H1 (cell line): ENCODE data around the gene MYORG. TPM values are rescaled to one million over a fixed set of nuclear protein-coding genes. Genes with fewer than 3 reads are reported as not detected.

Experiments
- CTCF ChIA-PET: fragments of 300-600 bp; sonication (Branson Sonifier 250); formaldehyde crosslinking; loops from one replicate; lab custom pipeline; 2021; ENCODE audit not compliant: partially characterized antibody; lab: Charles Lee
- POLR2A ChIA-PET: fragments of 300-600 bp; sonication (Branson Sonifier 250); formaldehyde crosslinking; loops from one replicate; lab custom pipeline; 2021; ENCODE audit warnings: inconsistent platforms; ENCODE audit not compliant: partially characterized antibody; lab: Charles Lee
- DNase-seq, 2 experiments: peaks; one replicate each; pipeline versions ENCODE4 v3.0.0 to v3.0.0-alpha.2; 2010 to 2022; ENCODE audit warnings: low spot score in 2 of 2, low read depth in 1 of 2, mixed read lengths in 1 of 2
- FAIRE-seq: peaks from 2 replicates; lab custom pipeline; 2011; peaks lifted over from hg19 to GRCh38; lab: Jason Lieb, UNC
- H2AFZ ChIP-seq: 2 replicates; pipeline ENCODE4 v1.8.1; 2012; ENCODE audit warnings: low read length, inconsistent platforms
- H2AK5ac ChIP-seq: 2 replicates; pipeline ENCODE4 v1.6.1; 2013; ENCODE audit warnings: low read depth, low read length
- H2BK120ac ChIP-seq: replicated peaks from 2 replicates; pipeline ENCODE3; 2013; ENCODE audit warnings: low read depth, low read length, inconsistent platforms
- H2BK12ac ChIP-seq: 2 replicates; pipeline ENCODE4 v1.6.1; 2013; ENCODE audit warnings: low read depth, low read length
- H2BK15ac ChIP-seq: 2 replicates; pipeline ENCODE4 v1.6.1; 2013; ENCODE audit warnings: low read length
- H2BK20ac ChIP-seq: 2 replicates; pipeline ENCODE4 v1.6.1; 2013; ENCODE audit warnings: low read length
- H2BK5ac ChIP-seq: 2 replicates; pipeline ENCODE4 v1.6.1; 2013; ENCODE audit warnings: low read depth, low read length
- H3K14ac ChIP-seq: 2 replicates; pipeline ENCODE4 v1.6.1; 2013; ENCODE audit warnings: inconsistent platforms; ENCODE audit not compliant: insufficient read length
- H3K18ac ChIP-seq: 2 replicates; pipeline ENCODE4 v1.6.1; 2013; ENCODE audit warnings: low read length; ENCODE audit errors: extremely low read depth
- H3K23ac ChIP-seq: 2 replicates; pipeline ENCODE4 v1.6.1; 2013; ENCODE audit warnings: inconsistent platforms; ENCODE audit not compliant: insufficient read length
- H3K23me2 ChIP-seq: 2 replicates; pipeline ENCODE4 v1.6.1; 2013; ENCODE audit warnings: low read depth, low read length
- H3K27ac ChIP-seq: 2 replicates; pipeline ENCODE4 v1.6.1; 2011; ENCODE audit warnings: low read depth, low read length, inconsistent platforms
- H3K27me3 ChIP-seq, 4 experiments: replicated peaks in 1 of 4; 1 replicate in 1 of 4; 2 replicates in 3 of 4; pipeline versions ENCODE4 v1.6.1 to v1.8.1; 2011 to 2013; ENCODE audit warnings: low read length in 3 of 4, mild to moderate bottlenecking in 3 of 4, inconsistent platforms in 2 of 4, mixed read lengths in 2 of 4, moderate library complexity in 1 of 4; ENCODE audit not compliant: control insufficient read depth in 3 of 4, insufficient read depth in 3 of 4; ENCODE audit errors: extremely low read depth in 1 of 4
- H3K36me3 ChIP-seq, 4 experiments: 2 replicates each; pipeline versions ENCODE4 v1.6.1 to v1.8.1; 2011 to 2013; ENCODE audit warnings: mild to moderate bottlenecking in 4 of 4, low read length in 3 of 4, moderate library complexity in 2 of 4, control low read depth in 1 of 4, inconsistent platforms in 1 of 4; ENCODE audit not compliant: insufficient read depth in 4 of 4, control insufficient read depth in 2 of 4
- H3K4ac ChIP-seq: replicated peaks from 2 replicates; pipeline ENCODE3; 2013; ENCODE audit warnings: low read length, low read depth, mixed read lengths, inconsistent platforms; ENCODE audit not compliant: insufficient read length
- H3K4me1 ChIP-seq, 4 experiments: replicated peaks in 1 of 4; 1 replicate in 1 of 4; 2 replicates in 3 of 4; pipeline versions ENCODE4 v1.6.1 to v1.8.1; 2011 to 2013; ENCODE audit warnings: low read length in 3 of 4, inconsistent platforms in 2 of 4, mixed read lengths in 1 of 4; ENCODE audit not compliant: insufficient read depth in 4 of 4, control insufficient read depth in 3 of 4
- H3K4me2 ChIP-seq, 2 experiments: 2 replicates each; pipeline versions ENCODE4 v1.6.1 to v1.8.1; 2011 to 2013; ENCODE audit warnings: low read depth in 2 of 2, low read length in 2 of 2, control low read depth in 1 of 2, inconsistent platforms in 1 of 2, mild to moderate bottlenecking in 1 of 2; ENCODE audit not compliant: insufficient read depth in 1 of 2
- H3K4me3 ChIP-seq, 4 experiments: fragments of 200-600, 300-600 bp in 1 of 4; sonication (generic), shearing (Covaris generic), sonication (Bioruptor Twin) in 1 of 4; 2 replicates each; pipeline versions ENCODE4 v1.5.1 to v1.8.1; 2011 to 2016; ENCODE audit warnings: low read length in 4 of 4, low read depth in 3 of 4, control low read depth in 2 of 4, inconsistent platforms in 2 of 4, mild to moderate bottlenecking in 2 of 4, mixed read lengths in 1 of 4, moderate library complexity in 1 of 4; ENCODE audit not compliant: insufficient read depth in 2 of 4; ENCODE audit errors: extremely low read depth in 1 of 4
- H3K56ac ChIP-seq: replicated peaks from 2 replicates; pipeline ENCODE3; 2013; ENCODE audit warnings: low read depth, mild to moderate bottlenecking, mixed read lengths, low read length, inconsistent platforms; ENCODE audit not compliant: insufficient read length
- H3K79me1 ChIP-seq: 2 replicates; pipeline ENCODE4 v1.6.1; 2013; ENCODE audit warnings: low read depth, low read length, control low read depth
- H3K79me2 ChIP-seq, 2 experiments: 2 replicates each; pipeline versions ENCODE4 v1.6.1 to v1.8.1; 2012 to 2013; ENCODE audit warnings: low read length in 2 of 2, mild to moderate bottlenecking in 2 of 2, inconsistent platforms in 1 of 2; ENCODE audit not compliant: insufficient read depth in 2 of 2, control insufficient read depth in 1 of 2
- H3K9ac ChIP-seq, 4 experiments: replicated peaks in 1 of 4; 1 replicate in 1 of 4; 2 replicates in 3 of 4; pipeline versions ENCODE4 v1.6.1 to v1.8.1; 2011 to 2013; ENCODE audit warnings: low read depth in 3 of 4, low read length in 3 of 4, control low read depth in 2 of 4, mild to moderate bottlenecking in 2 of 4, moderate library complexity in 2 of 4, inconsistent platforms in 1 of 4; ENCODE audit errors: extremely low read depth in 1 of 4
- H3K9me3 ChIP-seq, 2 experiments: 2 replicates each; pipeline versions ENCODE4 v1.6.1 to v1.8.1; 2012 to 2013; ENCODE audit warnings: mild to moderate bottlenecking in 2 of 2, moderate library complexity in 2 of 2, control low read depth in 1 of 2, inconsistent platforms in 1 of 2, low read depth in 1 of 2, low read length in 1 of 2, mixed read lengths in 1 of 2; ENCODE audit not compliant: insufficient read depth in 2 of 2
- H4K20me1 ChIP-seq, 2 experiments: replicated peaks in 1 of 2; 2 replicates each; pipeline versions ENCODE3 to v1.8.1; 2011 to 2013; ENCODE audit warnings: inconsistent platforms in 2 of 2, low read length in 2 of 2, mild to moderate bottlenecking in 1 of 2; ENCODE audit not compliant: insufficient read depth in 2 of 2, control insufficient read depth in 1 of 2
- H4K5ac ChIP-seq: 2 replicates; pipeline ENCODE4 v1.6.1; 2013; ENCODE audit warnings: low read length, low read depth, mixed read lengths, inconsistent platforms; ENCODE audit not compliant: insufficient read length
- H4K8ac ChIP-seq: 2 replicates; pipeline ENCODE4 v1.8.0; 2013; ENCODE audit warnings: mild to moderate bottlenecking, moderate library complexity, low read length, inconsistent platforms; ENCODE audit not compliant: insufficient read depth; ENCODE audit errors: extremely low read depth
- H4K91ac ChIP-seq: replicated peaks from 2 replicates; pipeline ENCODE3; 2013; ENCODE audit warnings: low read length, mixed read lengths, inconsistent platforms; ENCODE audit not compliant: insufficient read length
- BCL11A ChIP-seq, 2 experiments: IDR thresholded peaks; one replicate each; pipeline ENCODE4 v1.6.1; 2011; ENCODE audit warnings: low read depth in 2 of 2, low read length in 2 of 2, mild to moderate bottlenecking in 2 of 2
- HDAC6 ChIP-seq: IDR thresholded peaks from one replicate; pipeline ENCODE4 v1.7.1; 2012; ENCODE audit warnings: low read depth, mild to moderate bottlenecking, inconsistent platforms, low read length, moderate library complexity
- KDM5A ChIP-seq: fragments of 200-600 bp; IDR thresholded peaks from 2 replicates; pipeline ENCODE4 v1.7.1; 2012; ENCODE audit warnings: mild to moderate bottlenecking, low read length, inconsistent platforms, mixed read lengths
- POLR2A ChIP-seq, 2 experiments: IDR thresholded peaks; 1 replicate in 1 of 2; 2 replicates in 1 of 2; pipeline ENCODE4 v1.6.1; 2011; ENCODE audit warnings: low read depth in 2 of 2, low read length in 2 of 2, mild to moderate bottlenecking in 2 of 2; ENCODE audit errors: control extremely low read depth in 1 of 2
- RFX5 ChIP-seq: IDR thresholded peaks from 2 replicates; pipeline ENCODE4 v1.6.1; 2011; ENCODE audit warnings: low read depth, low read length, improper control_type of control experiment, borderline replicate concordance
- RNF2 ChIP-seq: fragments of 200-900, 300-1000 bp; sonication (generic); IDR thresholded peaks from 2 replicates; pipeline ENCODE4 v1.7.1; 2016; ENCODE audit warnings: borderline replicate concordance, low read depth, mild to moderate bottlenecking, antibody characterized with exemption, low read length; ENCODE audit not compliant: poor library complexity, severe bottlenecking; ENCODE audit errors: missing control alignments
- RXRA ChIP-seq: IDR thresholded peaks from 2 replicates; pipeline ENCODE4 v1.6.1; 2011; ENCODE audit warnings: low read depth, mild to moderate bottlenecking, low read length, moderate library complexity; ENCODE audit not compliant: insufficient read depth
- SP4 ChIP-seq: IDR thresholded peaks from 2 replicates; pipeline ENCODE4 v1.6.1; 2012; ENCODE audit warnings: low read length, inconsistent platforms
- SUZ12 ChIP-seq: fragments of 200-600 bp; sonication (generic); IDR thresholded peaks from 2 replicates; pipeline ENCODE4 v1.6.1; 2012; ENCODE audit warnings: mild to moderate bottlenecking, inconsistent platforms, low read length, moderate library complexity, mixed read lengths
- WGBS, 2 experiments: shearing (Covaris generic) in 1 of 2; methylation state at CpG; one replicate each; pipeline versions ENCODE4 v1.1.6 to v1.1.7; 2013 to 2015; ENCODE audit warnings: low lambda C conversion rate in 2 of 2, mixed read lengths in 2 of 2, inconsistent platforms in 1 of 2, low coverage in 1 of 2, missing lambda C conversion rate in 1 of 2; ENCODE audit not compliant: insufficient replicate concordance in 2 of 2, insufficient coverage in 1 of 2, insufficient read length in 1 of 2; ENCODE audit errors: extremely low coverage in 1 of 2, missing lambda C conversion rate in 1 of 2; 5-methylcytosine and 5-hydroxymethylcytosine counted together
- polyA plus RNA-seq, 7 experiments: library from polyadenylated mRNA; depleted of rRNA in 3 of 7; stranded (reverse) in 5 of 7; unstranded in 2 of 7; fragments of >200 nt in 5 of 7; fragments of 200-250 nt in 2 of 7; gene quantifications; 1 replicate in 5 of 7; 2 replicates in 1 of 7; 4 replicates in 1 of 7; pipeline versions ENCODE4 v1.2.1 to v1.2.3, GENCODE V29; 2011 to 2013; ENCODE audit warnings: missing spikeins in 2 of 7, mixed read lengths in 2 of 7
- total RNA-seq: library from RNA; stranded (reverse); fragmentation: NEBNext Ultra II Directional; extraction: Animal tissue kit (Norgen Biotek cat#: 25700); gene quantifications from 2 replicates; pipeline ENCODE4 v1.2.1, GENCODE V29; 2021
- TF ChIP-seq, protein P1 (sequence below), 3 experiments: IDR thresholded peaks; 1 replicate in 2 of 3; 2 replicates in 1 of 3; pipeline versions ENCODE4 v1.5.1 to v1.6.1; 2011; ENCODE audit warnings: low read length in 3 of 3, mild to moderate bottlenecking in 3 of 3, inconsistent platforms in 2 of 3, low read depth in 1 of 3, moderate library complexity in 1 of 3; ENCODE audit not compliant: insufficient read depth in 1 of 3; ENCODE audit errors: control extremely low read depth in 1 of 3
- TF ChIP-seq, protein P2 (sequence below): IDR thresholded peaks from 2 replicates; pipeline ENCODE4 v1.6.1; 2011; ENCODE audit warnings: low read length, improper control_type of control experiment

MYORG gene
- total and polyA plus RNA-seq, 2 of the 8 experiments (the other 6 are each of a cell fraction or from before 2014, with no cell fraction given), result 1.2 to 5.9 TPM

DNA sequence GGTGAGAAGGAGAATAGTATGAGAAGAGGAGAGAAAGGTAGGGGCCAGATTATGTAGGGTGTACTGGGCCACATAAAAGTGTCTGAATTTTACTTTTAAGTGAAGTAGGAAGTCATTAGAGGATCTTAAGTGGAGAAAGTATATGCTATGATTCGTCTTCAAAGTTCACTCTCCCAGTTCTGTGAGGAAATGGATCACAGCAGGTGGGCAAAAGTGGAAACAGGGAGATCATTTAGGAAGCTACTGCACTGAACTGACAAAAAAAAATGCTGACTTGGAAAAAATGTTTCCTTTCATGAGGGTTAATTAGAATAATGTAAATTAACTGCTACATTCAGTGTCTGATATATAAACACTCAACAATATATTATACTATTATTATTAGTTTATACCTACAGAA lies 50.0 kb downstream of the MYORG start:
- ChIA-PET CTCF (no interaction called here), POLR2A (no interaction called here)
- no peaks in the 10 kb centered on the region for H3K27me3 ChIP-seq
- no peaks in the 10 kb centered on the region for H3K79me1 ChIP-seq
- H4K5ac ChIP-seq, result no peak overlapping the region
- DNase-seq, result no peak
- H2BK12ac ChIP-seq, result no peak overlapping the region
- H4K91ac ChIP-seq, result no peak overlapping the region
- WGBS, 2 experiments, result 82% methylated on average over 1 of the region's 1 CpG; no CpG with 5 or more reads in 1 of the 2 experiments
- TF ChIP-seq RFX5 (no peak), RNF2 (no peak), SUZ12 (no peak), BCL11A (IDR thresholded peaks at IDR 0.05; ENCODE audit: low read depth in 2 of 2, low read length in 2 of 2) (no peak), SP4 (no peak), POLR2A (IDR thresholded peaks at IDR 0.05; ENCODE audit: control extremely low read depth in 1 of 2, low read depth in 2 of 2, low read length in 2 of 2) (no peak), RXRA (no peak), KDM5A (no peak), HDAC6 (no peak)
- TF ChIP-seq, protein P1, sequence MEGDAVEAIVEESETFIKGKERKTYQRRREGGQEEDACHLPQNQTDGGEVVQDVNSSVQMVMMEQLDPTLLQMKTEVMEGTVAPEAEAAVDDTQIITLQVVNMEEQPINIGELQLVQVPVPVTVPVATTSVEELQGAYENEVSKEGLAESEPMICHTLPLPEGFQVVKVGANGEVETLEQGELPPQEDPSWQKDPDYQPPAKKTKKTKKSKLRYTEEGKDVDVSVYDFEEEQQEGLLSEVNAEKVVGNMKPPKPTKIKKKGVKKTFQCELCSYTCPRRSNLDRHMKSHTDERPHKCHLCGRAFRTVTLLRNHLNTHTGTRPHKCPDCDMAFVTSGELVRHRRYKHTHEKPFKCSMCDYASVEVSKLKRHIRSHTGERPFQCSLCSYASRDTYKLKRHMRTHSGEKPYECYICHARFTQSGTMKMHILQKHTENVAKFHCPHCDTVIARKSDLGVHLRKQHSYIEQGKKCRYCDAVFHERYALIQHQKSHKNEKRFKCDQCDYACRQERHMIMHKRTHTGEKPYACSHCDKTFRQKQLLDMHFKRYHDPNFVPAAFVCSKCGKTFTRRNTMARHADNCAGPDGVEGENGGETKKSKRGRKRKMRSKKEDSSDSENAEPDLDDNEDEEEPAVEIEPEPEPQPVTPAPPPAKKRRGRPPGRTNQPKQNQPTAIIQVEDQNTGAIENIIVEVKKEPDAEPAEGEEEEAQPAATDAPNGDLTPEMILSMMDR (IDR thresholded peaks at IDR 0.05; ENCODE audit: control extremely low read depth in 1 of 3, insufficient read depth in 1 of 3, low read depth in 1 of 3, low read length in 3 of 3), result no peak
- TF ChIP-seq, protein P2, sequence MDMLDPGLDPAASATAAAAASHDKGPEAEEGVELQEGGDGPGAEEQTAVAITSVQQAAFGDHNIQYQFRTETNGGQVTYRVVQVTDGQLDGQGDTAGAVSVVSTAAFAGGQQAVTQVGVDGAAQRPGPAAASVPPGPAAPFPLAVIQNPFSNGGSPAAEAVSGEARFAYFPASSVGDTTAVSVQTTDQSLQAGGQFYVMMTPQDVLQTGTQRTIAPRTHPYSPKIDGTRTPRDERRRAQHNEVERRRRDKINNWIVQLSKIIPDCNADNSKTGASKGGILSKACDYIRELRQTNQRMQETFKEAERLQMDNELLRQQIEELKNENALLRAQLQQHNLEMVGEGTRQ, result no peak
- H3K9ac ChIP-seq, result peak overlapping the region in 1 of 4 experiments; percentile 59; a peak in 1 of 7 replicates
- H3K14ac ChIP-seq, result no peak overlapping the region
- FAIRE-seq, result no peak
- H3K4me1 ChIP-seq, result peaks cover 0 to 2% (median 0%) of the 10 kb centered on the region in 4 experiments; a peak in 1 of 7 replicates
- no peak overlapping the region for H2AFZ ChIP-seq
- H3K23me2 ChIP-seq, result peaks cover 3% of the 10 kb centered on the region
- H3K56ac ChIP-seq, result no peak overlapping the region
- no peak overlapping the region for H2BK5ac ChIP-seq
- no peak overlapping the region for H2AK5ac ChIP-seq
- no peak overlapping the region for H3K4ac ChIP-seq
- no peaks in the 10 kb centered on the region for H4K20me1 ChIP-seq
- no peak overlapping the region for H3K23ac ChIP-seq
- H3K18ac ChIP-seq, result no peak overlapping the region
- peaks cover 0 to 6% of the 10 kb centered on the region in 2 experiments; a peak in 2 of 4 replicates for H3K79me2 ChIP-seq
- no peak overlapping the region for H2BK120ac ChIP-seq
- no peaks in the 10 kb centered on the region for H3K36me3 ChIP-seq
- H2BK15ac ChIP-seq, result no peak overlapping the region
- no peak overlapping the region for H3K4me3 ChIP-seq
- H3K9me3 ChIP-seq, result no peaks in the 10 kb centered on the region
- no peak overlapping the region for H2BK20ac ChIP-seq
- H3K4me2 ChIP-seq, result no peak overlapping the region; a peak in 1 of 4 replicates
- H3K27ac ChIP-seq, result no peak overlapping the region
- H4K8ac ChIP-seq, result no peak overlapping the region
